ENCODE data around the gene NKAIN4. TPM values are rescaled to one million over a fixed set of nuclear protein-coding genes. Genes with fewer than 3 reads are reported as not detected.

The NKAIN4 gene
- total RNA-seq, 1 experiment from 2014 or later: 3.0 TPM

- no peak for DNase-seq
- Histone ChIP-seq H3K27me3 (ENCODE audit: control insufficient read depth, insufficient read depth, low read length) (no peaks in the 10 kb centered on the region), H3K36me3 (replicated peaks; ENCODE audit: control insufficient read depth, insufficient read depth, low read length) (peaks cover 40% of the 10 kb centered on the region), H3K4me3 (ENCODE audit: insufficient read depth, low read depth, low read length) (no peak overlapping the region)
Measured at GRCh38 chr20:63283397-63284082, 29.3 kb upstream of the NKAIN4 start.

- no peak overlapping the region for H3K4me3 ChIP-seq (ENCODE audit: insufficient read depth, low read depth, low read length)
- no peaks in the 10 kb centered on the region for H3K27me3 ChIP-seq (ENCODE audit: control insufficient read depth, insufficient read depth, low read length)
- H3K36me3 ChIP-seq (replicated peaks; ENCODE audit: control insufficient read depth, insufficient read depth, low read length): peaks cover 39% of the 10 kb centered on the region
- no peak for DNase-seq
Measured at GRCh38 chr20:63282946-63283345, 28.7 kb upstream of the NKAIN4 start.

DNA sequence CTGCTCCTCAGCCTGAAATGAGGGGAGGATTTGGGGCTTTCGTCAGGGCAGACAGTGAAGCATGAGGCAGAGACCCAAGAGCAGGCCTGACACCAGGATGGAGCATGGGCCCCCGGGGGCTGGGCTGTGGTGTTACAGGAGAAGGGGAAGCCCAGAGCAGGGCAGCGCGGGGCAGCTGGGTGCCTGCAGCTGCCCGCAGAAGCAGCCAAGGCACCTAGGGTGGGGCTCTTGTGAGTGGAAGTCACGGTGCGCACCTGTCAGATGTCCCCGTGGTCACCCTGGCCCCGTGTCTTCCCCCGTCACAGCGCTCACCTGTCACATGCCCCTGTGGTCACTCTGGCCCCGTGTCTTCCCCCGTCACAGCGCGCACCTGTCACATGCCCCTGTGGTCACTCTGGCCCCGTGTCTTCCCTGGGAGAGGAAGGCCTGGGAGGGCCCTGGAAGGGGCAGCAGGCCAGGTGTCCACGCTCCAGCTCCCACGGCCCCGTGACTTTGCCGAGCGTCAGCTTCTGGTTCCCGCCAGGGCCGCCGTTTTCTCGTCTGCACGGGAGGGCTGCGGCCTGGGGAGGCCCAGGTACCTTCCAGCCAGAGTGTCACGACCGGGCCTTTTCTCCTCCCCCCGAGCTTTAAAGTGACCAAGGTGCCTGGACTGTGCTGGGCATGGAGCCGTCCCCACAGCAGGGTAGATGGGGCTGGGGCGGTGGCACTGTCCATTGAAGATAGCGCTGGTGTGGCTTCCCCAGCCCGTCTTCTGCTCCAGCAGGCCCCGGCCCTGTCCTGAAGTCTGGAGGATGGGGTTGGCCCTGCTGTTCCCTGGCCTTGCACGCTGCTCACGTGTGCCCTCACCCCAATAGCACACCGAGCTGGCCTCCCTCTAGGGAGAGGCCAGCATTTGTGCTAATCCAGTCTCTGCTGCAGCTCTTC lies 27.7 kb upstream of the NKAIN4 start:
- no peaks in the 10 kb centered on the region for H3K27me3 ChIP-seq (ENCODE audit: control insufficient read depth, insufficient read depth, low read length)
- no peak for DNase-seq
- H3K36me3 ChIP-seq (replicated peaks; ENCODE audit: control insufficient read depth, insufficient read depth, low read length): peaks cover 39% of the 10 kb centered on the region
- no peak overlapping the region for H3K4me3 ChIP-seq (ENCODE audit: insufficient read depth, low read depth, low read length)

DNA sequence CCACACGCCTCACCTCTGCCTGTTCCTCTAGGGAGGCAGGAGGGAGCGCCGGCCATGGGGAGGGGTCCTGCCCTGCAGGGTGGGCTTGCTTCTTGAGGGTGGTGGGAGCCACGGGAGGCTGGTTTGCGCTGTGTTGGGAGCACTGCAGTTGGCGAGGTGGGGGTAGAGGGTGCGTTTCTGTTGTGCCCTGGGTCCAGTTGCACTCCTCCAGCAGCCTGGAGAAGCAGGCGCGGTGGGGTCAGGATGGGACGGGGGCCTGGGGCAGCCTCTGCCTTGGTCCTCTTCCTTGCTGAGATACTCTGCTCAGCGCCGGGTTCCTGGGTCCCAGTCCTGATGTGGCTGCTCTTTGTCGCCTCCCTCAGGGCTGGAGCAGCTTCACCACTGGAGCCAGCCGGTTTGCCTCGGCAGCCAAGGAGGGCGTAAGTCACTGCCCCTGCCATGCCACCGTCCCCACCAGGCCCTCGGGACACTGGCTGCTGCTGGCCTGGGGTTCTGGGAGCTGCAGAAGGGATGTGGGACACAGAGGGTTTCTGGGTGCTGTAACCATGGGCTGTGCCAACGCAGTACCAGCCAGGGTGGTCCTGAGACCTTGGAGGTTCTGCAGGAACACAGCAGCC lies 26.8 kb upstream of the NKAIN4 start:
- no peaks in the 10 kb centered on the region for H3K27me3 ChIP-seq (ENCODE audit: control insufficient read depth, insufficient read depth, low read length)
- peaks cover 41% of the 10 kb centered on the region for H3K36me3 ChIP-seq (replicated peaks; ENCODE audit: control insufficient read depth, insufficient read depth, low read length)
- DNase-seq: peak; percentile 93
- H3K4me3 ChIP-seq (ENCODE audit: insufficient read depth, low read depth, low read length): no peak overlapping the region

DNA sequence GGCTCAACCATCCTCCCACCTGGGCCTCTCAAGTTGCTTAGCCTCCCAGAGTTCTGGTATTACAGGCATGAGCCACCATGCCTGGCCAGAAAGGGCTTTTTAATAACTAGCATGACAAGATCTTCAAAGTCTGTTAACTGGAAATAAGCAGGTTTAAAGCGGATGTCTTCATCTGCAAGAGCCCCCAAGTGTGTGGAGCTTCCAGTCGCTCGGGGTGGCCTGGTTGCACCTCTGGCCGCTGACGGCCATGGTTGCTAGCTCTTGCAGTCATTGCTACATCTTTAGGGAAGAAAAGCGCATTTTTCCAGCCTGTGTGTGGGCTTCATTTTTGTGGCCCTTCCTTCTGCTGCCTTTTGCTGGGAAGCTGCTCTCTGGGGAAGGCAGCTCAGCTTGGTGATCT lies 26.1 kb upstream of the NKAIN4 start:
- no peaks in the 10 kb centered on the region for H3K27me3 ChIP-seq (ENCODE audit: control insufficient read depth, insufficient read depth, low read length)
- no peak for DNase-seq
- peaks cover 34% of the 10 kb centered on the region for H3K36me3 ChIP-seq (replicated peaks; ENCODE audit: control insufficient read depth, insufficient read depth, low read length)
- H3K4me3 ChIP-seq (ENCODE audit: insufficient read depth, low read depth, low read length): no peak overlapping the region

GRCh38 chr20:63279931-63280330 lies 25.7 kb upstream of the NKAIN4 start:
- H3K27me3 ChIP-seq (ENCODE audit: control insufficient read depth, insufficient read depth, low read length): no peaks in the 10 kb centered on the region
- H3K4me3 ChIP-seq (ENCODE audit: insufficient read depth, low read depth, low read length): no peak overlapping the region
- peaks cover 34% of the 10 kb centered on the region for H3K36me3 ChIP-seq (replicated peaks; ENCODE audit: control insufficient read depth, insufficient read depth, low read length)
- DNase-seq: no peak

DNA sequence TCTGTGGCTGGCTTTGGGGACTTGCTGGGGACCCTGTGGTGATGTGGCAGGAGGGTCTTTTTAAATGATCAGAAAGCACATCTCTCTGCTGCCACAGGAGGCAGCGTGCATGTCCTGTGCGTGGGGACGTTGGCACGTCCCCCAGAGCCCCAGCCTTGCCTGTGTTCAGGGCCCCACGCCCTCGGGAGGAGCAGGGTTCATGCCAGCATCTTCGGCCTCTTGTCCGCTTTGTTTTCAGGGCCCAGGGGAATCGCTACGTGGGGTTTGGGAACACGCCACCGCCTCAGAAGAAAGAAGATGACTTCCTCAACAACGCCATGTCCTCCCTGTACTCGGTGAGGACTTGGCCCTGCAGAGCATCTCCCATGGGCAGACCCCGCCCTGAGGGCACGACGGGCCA lies 24.4 kb upstream of the NKAIN4 start:
- H3K27me3 ChIP-seq (ENCODE audit: control insufficient read depth, insufficient read depth, low read length): no peaks in the 10 kb centered on the region
- no peak for DNase-seq
- H3K36me3 ChIP-seq (replicated peaks; ENCODE audit: control insufficient read depth, insufficient read depth, low read length): peaks cover 30% of the 10 kb centered on the region
- H3K4me3 ChIP-seq (ENCODE audit: insufficient read depth, low read depth, low read length): no peak overlapping the region

DNA sequence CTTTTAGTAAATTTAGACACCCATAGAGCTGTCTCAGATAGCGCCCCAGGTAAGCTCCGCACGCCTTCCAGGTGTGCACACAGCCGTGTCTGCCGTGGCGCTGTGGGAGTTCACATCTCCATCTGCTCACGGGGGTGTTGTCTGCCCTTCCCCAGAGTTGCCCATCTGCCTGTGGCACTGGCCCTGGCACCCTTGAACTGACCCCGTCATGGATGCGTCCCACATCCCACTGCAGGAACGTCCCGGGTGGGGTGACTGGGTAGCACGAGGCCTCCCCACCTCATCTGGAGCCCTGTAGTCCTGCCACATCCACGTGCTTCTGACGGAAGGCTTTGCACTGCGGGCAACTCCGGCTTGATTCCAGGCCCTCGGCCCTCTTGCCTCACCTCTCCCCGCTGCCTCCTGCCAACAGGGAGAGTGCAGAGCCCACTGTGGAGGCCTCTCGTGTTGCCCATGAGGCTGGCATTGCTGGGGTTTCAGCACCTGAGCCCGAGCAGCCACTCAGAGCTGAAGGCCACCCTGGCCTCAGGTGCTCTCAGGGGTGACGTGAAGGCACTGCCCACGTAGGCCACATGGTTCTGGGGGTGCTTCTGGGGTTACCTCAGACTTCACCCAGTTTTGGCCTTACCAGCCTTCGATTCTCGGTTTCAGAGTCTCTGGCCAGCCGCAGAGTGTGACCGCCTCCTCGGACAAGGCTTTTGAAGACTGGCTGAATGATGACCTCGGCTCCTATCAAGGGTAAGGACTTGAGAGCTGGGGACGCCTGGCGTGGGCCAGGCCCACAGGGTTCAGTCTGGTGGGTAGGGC lies 23.4 kb upstream of the NKAIN4 start:
- Histone ChIP-seq H3K36me3 (replicated peaks; ENCODE audit: control insufficient read depth, insufficient read depth, low read length) (peaks cover 26% of the 10 kb centered on the region), H3K27me3 (ENCODE audit: control insufficient read depth, insufficient read depth, low read length) (no peaks in the 10 kb centered on the region), H3K4me3 (ENCODE audit: insufficient read depth, low read depth, low read length) (no peak overlapping the region)
- no peak for DNase-seq

GRCh38 chr20:63276956-63277355 lies 22.7 kb upstream of the NKAIN4 start:
- DNase-seq: no peak
- peaks cover 25% of the 10 kb centered on the region for H3K36me3 ChIP-seq (replicated peaks; ENCODE audit: control insufficient read depth, insufficient read depth, low read length)
- H3K27me3 ChIP-seq (ENCODE audit: control insufficient read depth, insufficient read depth, low read length): no peaks in the 10 kb centered on the region
- no peak overlapping the region for H3K4me3 ChIP-seq (ENCODE audit: insufficient read depth, low read depth, low read length)

GRCh38 chr20:63275825-63276224 lies 21.6 kb upstream of the NKAIN4 start:
- Histone ChIP-seq H3K27me3 (ENCODE audit: control insufficient read depth, insufficient read depth, low read length) (no peaks in the 10 kb centered on the region), H3K4me3 (ENCODE audit: insufficient read depth, low read depth, low read length) (no peak overlapping the region), H3K36me3 (replicated peaks; ENCODE audit: control insufficient read depth, insufficient read depth, low read length) (peaks cover 18% of the 10 kb centered on the region)
- DNase-seq: no peak

- H3K4me3 ChIP-seq (ENCODE audit: insufficient read depth, low read depth, low read length): no peak overlapping the region
Measured at GRCh38 chr20:63274381-63275228, 20.3 kb upstream of the NKAIN4 start.

DNA sequence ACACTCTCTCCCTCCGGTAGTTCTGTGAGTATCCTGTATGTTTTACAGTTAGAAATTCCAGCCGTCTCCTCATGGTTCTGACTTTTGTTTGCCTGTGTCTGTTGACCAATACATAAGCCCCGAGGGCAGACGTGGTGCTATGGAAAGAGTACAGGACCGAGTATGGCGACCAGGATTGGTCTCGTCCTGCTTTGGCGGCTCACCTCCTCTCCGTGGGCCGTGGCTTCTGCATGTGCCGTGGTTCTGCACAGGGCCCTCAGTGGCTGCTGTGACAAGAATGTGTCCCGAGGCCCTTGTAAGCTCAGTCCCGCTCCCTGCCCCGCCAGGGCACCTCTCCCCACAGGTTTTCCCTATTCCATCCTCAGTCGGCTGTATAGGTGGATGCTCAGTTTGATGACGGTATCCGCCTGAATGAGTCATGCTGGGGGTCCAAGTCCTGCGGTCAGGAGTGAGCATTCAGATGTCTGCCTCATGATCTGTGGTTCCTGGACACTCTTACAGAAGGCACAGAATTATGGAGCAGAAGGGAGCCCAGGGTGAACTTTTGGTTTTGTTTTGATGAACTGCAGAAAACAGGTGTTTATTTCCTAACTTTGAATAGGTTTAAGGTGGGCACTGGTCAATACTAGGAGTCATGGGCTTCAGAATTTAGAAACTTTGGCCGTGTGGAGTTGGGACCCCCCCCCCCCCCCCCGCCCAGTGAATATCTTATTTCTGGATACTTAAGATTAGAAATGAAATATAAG lies 19.5 kb upstream of the NKAIN4 start:
- H3K36me3 ChIP-seq (replicated peaks; ENCODE audit: control insufficient read depth, insufficient read depth, low read length): peaks cover 13% of the 10 kb centered on the region
- peak overlapping the region; percentile 66 for H3K4me3 ChIP-seq (ENCODE audit: insufficient read depth, low read depth, low read length)
- peak; percentile 70 for DNase-seq
- H3K27me3 ChIP-seq (ENCODE audit: control insufficient read depth, insufficient read depth, low read length): no peaks in the 10 kb centered on the region

More at GRCh38 chr20:63274381-63275228, 20.3 kb upstream of the NKAIN4 start:
- peaks cover 17% of the 10 kb centered on the region for H3K36me3 ChIP-seq (replicated peaks; ENCODE audit: control insufficient read depth, insufficient read depth, low read length)
- DNase-seq: no peak
- no peaks in the 10 kb centered on the region for H3K27me3 ChIP-seq (ENCODE audit: control insufficient read depth, insufficient read depth, low read length)

GRCh38 chr20:63273059-63273579 lies 18.9 kb upstream of the NKAIN4 start:
- DNase-seq: no peak
- H3K36me3 ChIP-seq (replicated peaks; ENCODE audit: control insufficient read depth, insufficient read depth, low read length): peaks cover 12% of the 10 kb centered on the region
- H3K4me3 ChIP-seq (ENCODE audit: insufficient read depth, low read depth, low read length): peak overlapping the region; percentile 66
- no peaks in the 10 kb centered on the region for H3K27me3 ChIP-seq (ENCODE audit: control insufficient read depth, insufficient read depth, low read length)

Data from H7 (cell line).